CD4-positive, alpha-beta T cell treated with Interleukin-15 for 4 hours (primary cell): ENCODE results near the gene CLEC18B.
"Not testable (repeated sequence)": the region's sequence is repeated elsewhere in the genome, so short reads cannot be mapped to it uniquely, and the experiment has no call there.

ENCODE experiments used
- DNase-seq: peaks from one replicate; pipeline ENCODE4 v3.0.0-alpha.2; 2020; ENCODE audit warnings: low spot score

Gene CLEC18B

DNA sequence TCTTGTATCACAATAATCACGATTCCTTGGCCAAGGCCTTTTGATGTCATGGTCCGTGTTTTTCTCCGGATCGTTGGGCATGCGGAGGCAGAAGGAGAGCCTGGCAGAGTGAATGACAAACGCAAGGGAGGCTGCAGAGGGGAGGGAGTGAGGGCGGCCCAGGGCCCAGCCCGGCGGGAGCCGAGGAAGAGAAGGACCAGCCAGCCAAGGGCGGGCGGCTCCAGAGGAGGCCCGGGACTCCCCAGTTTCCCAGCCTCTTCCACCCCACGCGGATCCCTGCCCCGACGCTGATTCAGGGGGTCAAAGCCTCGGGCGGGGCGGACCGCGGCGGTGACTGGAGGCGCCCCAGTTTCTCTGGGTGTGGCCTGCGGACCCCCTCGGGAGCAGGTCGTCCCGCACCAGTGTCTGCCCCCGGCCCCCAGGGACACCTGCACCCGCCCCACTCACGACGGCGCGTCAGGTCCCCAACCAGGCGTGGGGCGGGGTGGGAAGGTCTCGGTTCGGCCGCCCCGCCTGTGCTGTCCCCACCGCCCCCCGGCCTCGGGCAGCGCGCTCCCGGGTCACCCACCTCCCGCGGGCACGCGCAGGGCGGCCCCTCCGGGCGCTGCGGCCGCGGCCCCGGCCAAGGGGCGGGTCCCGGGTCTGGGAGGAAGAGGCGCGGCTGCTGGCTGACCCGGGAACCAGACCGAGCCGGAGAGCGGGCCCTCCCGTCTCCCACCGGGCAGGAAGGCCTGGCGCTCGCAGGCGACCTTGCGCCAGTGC, 14.5 kb downstream of the CLEC18B start:
- not testable (repeated sequence) for DNase-seq

DNA sequence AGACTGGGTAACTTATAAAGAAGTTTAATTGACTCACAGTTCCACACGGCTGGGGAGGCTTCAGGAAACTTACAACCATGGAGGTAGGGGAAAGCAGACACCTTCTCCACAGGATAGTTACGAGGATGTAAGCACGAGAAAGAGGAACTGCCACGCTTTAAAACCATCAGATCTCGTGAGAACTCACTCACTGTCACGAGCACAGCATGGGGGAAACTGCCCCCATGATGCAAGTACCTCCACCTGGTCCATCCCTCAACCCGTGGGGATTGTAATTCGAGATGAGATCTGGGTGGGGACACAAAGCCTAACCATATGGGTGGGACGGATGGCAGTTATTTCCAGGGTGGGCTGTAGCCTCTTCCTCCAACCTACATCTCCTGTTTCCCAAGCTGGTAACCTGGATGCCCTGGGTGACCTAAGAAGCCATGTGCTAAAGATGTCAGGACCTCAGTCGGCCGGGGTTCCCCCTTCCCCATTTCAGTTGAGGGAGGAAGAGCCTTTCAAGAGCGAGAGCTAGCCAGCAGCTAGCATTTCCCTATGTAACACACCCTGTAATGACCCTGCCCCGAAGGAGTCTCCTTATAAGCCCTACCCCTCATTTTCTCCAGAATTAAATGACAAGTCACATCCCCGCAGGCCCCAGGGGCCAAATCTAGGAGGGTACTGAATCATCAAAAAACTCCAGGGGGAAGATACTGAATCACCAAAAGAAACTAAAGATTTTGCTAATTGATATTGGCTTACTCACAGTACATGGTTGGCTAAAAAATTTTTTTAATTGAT, 16.9 kb downstream of the CLEC18B start:
- DNase-seq = not testable (repeated sequence)

DNA sequence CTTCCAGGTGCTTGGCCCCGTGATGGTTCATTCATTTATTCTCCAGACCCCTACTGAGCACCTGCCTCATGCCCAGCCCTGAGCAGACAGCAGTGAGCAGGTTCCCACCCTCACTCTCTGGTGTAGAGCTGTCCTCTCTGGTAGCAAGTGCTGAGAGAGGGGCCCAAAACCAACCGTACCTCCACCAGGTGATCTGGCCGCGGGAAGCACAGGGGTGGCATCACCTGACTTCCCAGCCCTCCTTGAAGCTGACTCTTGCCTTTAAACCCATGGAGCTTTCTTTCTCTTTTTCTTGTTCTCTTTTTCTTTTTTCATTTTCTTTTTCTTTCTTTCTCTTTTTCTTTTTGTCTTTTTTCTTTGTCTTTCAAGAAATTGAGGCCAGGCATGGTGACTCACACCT, 21.0 kb downstream of the CLEC18B start:
- DNase-seq = not testable (repeated sequence)

DNA sequence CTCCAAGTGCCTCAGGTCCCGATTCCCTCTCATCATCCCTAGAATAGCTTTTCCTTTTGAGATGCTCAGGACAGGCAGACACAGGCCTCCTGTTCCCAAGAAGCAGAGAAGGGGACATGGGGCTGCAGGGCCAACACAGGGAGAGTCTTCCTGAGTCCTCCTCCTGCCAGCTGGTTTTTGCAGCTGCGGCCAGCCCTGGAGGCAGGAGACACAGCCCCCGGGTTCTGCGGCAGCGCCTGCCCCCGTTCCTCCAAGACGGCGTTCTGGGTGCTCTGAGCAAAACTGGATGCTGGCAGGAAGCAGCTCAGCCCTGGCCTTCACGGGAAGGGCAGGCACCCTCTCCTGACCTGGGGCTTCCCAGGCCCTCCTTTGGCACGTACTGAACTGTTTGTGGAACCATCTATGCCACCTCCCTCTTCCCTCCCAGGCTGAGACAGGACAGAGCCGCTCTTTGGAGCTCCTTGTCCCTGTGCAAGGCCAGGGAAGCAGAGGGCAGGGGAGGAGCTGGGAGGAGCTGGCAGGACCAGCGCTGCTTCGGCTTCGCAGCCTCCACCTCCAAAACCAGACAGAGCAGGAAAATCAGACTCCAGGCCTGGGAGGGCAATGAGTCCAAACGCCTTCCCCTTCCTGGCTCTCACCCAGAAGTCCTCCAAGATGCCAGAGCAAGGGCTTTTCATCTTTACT, 22.9 kb downstream of the CLEC18B start:
- DNase-seq = not testable (repeated sequence)

DNA sequence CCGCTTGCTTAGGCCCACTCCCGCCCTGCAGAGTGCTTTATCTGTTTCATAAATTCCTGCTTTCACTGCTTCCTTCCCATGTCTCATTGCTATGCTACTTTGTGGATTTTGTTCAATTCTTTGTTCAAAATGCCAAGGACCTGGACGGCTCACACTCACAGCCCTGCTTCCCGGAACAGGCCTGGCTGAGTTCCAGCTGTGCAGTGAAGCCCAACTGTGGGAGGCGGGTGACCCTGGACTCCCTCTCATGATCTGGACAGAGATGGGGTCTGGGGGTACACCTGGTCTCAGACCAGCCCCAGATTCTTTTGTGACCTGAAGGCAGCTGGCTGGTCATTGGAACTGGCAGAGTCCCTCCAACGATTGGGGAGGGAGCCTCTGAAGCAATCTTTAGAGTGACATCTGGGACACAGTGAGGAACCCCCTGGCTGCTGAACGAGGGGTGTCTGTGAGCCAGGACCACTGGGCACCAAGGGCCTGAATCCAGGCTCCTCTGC, 24.7 kb downstream of the CLEC18B start:
- DNase-seq = not testable (repeated sequence)

DNA sequence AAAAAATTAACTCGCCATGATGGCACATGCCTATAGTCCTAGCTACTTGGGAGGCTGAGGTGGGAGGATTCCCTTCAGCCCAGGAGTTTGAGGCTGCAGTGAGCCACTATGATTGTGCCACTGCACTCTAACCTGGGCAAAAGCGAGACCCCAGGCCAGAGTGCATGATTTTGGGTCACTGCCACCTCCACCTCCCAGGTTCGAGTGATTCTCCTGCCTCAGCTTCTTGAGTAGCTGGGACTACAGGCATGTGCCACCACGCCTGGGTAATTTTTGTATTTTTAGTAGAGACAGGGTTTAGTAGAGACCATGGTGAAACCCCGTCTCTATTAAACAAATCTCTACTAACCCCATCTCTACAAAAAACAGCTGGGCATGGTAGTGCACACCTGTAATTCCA, 26.7 kb downstream of the CLEC18B start:
- not testable (repeated sequence) for DNase-seq

DNA sequence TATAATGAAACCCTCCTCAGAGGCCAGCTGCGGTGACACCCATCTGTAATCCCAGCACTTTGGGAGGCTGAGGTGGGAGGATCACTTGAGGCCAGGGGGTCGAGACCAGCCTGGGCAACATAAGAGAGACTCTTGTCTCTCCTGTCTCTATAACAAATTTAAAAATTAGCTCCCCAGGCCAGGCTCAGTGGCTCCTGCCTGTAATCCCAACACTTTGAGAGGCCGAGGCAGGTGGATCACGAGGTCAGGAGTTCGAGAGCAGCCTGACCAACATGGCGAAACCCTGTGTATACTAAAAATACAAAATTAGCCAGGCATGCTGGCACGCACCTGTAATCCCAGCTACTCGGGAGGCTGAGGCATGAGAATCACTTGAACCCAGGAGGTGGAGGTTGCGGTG, 27.1 kb downstream of the CLEC18B start:
- DNase-seq = not testable (repeated sequence)

DNA sequence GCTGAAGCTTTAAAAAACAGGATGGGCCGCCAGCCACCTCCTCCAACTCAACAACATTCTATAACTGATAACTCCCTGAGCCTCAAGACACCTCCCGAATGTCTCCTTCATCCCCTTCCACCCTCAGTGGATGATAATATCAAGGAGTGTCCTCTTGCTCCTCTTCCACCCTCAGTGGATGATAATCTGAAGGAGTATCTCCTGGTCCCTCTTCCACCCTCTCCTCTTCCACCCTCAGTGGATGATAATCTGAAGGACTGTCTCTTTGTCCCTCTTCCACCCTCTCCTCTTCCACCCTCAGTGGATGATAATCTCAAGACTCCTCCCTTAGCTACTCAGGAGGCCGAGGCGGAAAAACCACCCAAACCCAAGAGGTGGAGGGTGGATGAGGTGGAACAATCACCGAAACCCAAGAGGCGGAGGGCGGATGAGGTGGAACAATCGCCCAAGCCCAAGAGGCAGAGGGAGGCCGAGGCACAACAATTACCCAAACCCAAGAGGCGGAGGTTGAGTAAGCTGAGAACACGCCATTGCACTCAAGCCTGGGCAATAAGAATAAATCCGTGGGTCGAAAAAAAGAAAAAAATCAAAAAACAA, 29.7 kb downstream of the CLEC18B start:
- DNase-seq = not testable (repeated sequence)

DNA sequence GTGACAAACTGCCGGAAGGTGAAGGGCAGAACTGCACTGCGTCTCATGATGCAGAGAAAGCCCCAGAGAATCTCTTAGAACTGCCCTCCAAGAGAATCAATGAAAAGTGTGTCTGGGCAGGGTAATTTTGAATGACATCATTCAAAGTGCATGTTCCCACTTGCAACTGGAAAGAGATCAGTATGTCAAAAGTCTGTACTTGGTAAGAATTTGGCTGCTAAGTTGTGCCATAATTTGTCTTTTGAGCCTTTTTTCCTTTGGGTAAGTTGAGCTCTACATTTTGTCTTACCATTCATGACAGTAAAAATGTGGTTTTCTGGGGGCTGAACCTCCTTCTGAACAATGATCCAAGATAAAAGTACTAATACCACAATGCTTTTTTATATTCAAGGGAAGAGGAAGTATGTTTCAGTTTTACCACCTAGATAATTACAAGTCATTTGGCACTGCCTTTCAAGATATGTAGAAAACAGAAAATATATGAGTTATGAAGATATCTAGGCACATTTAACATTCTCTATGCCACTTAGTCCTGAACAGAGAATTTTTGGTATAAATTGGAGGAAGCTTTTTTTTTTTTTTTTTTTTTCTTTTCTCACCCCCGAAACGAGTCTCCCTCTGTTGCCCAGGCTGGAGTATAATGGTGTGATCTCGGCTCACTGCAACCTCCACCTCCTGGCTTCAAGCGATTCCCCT, 38.8 kb downstream of the CLEC18B start:
- not testable (repeated sequence) for DNase-seq

DNA sequence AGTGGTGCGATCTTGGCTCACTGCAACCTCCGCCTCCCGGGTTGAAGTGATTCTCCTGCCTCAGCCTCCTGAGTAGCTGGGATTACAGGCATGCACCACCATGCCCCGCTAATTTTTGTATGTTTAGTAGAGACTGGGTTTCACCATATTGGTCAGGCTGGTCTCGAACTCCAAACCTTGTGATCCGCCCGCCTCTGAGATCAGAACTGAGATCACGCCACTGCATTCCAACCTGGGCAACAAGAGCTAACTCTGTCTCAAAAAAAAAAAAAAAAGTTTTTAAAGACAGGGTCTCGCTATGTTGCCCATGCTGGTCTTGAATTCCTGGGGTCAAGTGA, 47.5 kb downstream of the CLEC18B start:
- DNase-seq = not testable (repeated sequence)

DNA sequence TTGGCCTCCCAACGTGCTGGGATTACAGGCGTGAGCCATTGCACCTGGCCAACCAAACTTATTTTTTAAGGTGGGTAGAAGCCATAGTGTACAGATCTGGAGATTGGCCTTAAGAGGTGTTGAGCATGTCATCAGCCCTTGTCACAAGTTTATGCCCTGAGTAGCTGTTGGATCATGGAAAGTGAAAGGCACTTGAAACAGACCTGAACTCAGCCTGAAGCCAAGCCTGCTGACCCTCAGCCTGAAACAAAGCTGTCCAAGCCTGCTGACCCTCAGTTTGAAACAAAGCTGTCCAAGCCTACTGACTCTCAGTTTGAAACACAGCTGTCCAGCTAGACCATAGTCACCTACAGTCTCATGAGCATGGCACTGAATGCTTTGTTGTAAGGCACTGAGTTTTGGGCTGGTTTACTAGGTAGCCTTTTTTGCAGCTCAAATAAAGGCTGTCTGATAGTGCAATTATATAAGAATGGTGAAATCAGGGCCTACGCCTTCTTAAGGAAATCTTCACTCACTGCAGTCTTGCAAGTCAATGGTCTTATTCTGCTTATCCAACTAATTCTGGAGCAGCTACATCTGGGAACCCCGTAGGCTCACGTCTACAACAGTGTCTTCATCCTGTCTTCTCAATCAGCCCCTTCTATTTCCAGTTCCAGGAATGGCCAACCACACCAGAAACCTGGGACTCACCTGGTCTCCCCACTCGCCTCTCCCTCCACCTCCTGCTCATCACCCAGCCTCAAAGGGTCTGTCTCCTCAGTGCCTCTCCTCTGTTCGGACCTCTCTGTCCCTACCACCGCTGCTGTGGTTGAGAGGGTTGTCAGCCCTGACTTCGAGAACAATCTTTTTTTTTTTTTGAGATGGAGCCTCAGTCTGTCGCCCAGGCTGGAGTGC, 48.1 kb downstream of the CLEC18B start:
- no peak for DNase-seq

DNA sequence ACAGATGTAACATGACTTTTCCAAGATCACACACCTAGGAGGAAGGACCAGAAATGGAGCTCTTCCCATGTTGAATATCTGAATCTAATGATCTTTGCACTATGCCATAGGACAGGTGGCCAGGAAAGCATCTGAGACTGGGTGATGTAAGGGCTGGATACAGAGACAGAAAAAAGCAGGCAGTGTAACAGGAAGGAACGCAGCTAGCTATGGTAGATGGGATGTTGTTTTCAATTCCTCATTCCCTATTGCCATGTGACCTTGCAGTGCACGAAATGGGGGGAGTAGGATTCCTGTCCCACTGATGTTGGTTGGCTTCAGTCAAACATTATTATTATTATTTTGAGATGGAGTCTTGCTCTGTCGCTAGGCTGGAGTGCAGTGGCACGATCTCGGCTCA, 48.9 kb downstream of the CLEC18B start:
- no peak for DNase-seq

DNA sequence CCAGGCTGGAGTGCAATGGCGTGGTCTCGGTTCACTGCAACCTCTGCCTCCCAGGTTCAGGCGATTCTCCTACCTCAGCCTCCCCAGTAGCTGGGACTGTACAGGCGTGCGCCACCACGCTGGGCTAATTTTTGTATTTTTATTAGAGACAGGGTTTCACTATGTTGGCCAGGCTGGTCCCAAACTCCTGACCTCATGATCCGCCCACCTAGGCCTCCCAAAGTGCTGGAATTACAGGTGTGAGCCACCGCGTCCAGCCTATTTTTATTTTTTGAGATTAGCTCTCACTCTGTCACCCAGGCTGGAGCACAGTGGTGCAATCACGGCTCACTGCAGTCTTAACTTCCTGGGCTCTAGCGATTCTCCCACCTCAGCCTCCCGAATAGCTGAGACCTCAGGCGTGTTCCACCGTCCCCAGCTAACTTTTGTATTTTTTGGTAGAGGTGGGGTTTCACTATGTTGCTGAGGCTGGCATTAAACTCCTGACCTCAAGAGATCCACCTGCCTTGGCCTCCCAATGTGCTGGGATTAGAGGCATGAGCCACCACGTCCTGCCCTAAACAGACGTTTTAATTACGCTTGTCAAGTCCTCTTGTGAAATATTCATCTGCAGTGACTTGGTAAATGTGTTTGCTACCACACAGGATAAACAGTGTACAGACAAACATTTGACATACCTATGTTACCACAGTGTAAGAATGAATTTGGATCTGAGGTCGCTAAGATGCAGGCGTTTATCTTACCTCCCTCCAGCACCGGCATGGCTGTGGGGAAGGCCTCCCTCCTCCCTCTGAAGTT, 50.7 kb downstream of the CLEC18B start:
- DNase-seq = not testable (repeated sequence)

DNA sequence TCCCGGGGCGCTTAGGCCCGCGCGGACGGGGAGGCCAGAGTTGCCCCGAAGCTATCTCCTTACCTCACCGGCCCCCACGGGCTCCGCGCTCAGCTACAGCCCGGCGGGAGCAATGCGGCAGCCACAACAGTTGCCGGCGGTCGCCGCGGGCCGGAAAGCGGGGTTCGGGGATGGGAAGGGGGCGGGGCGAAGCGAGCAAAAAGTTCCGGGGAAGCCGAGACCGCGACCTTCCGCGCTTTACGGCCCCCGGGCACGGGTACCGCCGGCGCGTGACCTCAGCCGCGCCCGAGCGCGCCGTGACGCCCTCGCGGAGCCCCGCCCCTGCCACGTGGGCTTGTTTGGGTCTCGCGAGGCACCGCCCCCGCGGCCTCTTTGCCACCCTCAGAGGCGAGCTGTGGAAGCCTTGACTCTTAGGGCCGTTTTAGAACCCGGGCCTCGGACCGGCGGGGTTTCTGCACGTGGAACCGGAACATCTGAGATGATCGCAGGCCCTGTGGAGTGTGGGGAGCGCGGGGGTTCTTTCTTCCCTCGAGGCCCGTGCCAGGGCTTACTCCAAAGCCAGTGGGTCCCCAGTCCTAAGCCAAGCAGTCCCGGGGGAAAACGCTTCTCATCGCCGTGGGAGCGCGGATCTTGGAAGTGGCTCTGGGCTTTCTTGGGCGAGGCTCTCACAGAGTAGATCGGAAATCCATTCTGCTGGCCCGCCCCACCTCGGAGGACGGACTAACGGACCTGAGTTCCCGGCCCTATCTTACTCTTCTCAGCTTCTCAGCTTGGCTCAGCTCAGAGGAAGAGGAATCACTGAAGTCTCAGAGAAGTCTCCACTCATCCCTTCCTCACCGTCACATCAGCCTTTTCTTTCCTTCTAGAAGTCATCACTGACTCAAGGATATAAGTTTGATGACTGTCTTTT, 53.0 kb downstream of the CLEC18B start:
- peak; percentile 100 for DNase-seq

DNA sequence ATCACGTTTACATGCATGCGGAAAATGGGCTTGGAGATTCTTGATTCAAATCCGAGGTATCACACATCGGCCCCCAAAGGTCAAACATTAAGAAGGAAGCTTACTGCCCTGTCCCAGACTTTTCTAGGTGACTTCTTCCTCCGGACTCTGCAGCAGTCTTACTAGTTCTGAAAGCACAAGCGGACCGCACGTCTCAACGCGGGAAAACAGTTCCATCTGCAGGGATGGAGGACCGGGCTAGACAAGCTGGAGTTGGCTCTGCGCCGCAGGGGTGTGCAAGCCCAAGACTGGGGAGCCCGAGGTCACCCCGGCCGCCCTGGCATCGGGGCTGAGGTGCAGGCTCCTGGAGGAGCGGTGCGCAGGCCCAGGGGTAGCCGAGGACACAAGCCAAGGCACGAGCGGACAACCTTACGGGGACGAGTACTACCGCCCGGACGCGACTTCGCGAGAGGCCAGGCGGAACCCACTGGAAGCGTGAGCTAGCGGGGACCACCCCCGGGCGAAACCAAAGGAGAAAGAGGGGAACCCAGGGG, 53.7 kb downstream of the CLEC18B start:
- not testable (repeated sequence) for DNase-seq

DNA sequence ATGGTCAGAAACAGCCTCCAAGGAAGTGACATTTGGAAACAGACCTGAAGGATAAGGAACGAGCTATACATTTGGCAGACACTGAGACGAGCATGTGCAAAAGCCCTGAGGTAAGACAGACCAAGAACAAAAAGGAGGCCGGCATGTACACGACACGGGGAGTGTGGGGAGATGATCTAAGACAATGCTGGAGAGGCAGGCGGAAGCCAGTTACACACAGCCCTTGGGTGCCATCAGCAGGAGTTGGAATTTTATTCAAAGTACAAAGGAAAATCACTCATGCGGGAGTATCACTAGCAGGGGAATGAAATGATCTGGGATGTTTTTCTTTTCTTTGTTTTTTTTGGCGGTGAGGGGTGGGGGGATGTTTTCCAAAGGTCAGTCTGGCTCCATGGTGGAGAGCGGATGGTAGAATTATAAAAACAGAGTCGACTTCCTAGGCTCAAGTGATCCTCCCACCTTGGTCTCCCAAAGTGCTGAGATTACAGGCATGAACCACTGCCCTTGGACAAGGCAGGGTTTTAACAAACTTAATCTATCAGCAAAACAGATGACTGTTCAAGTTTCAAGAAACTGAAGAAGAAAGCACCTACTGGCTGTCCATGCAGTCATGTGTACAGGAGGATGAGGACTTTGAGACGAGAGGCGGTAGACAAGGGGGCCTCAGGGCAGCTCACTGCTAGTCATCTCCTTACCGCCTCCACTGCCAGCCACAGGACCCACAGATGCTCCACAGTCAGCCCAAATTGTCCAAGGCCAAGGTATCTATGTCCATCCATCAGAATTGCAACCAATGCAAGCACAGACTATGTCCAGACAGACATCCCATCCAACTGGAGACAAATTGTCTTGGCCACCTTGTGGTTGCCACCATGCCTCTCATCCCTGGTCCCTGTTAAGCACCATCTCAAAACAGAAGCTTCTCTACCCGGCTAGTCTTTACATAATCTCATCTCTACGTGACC, 59.4 kb downstream of the CLEC18B start:
- not testable (repeated sequence) for DNase-seq
